Measurements from ENCODE around the gene MED13L.

Gene MED13L

GRCh38 chr12:116302166-116303058 lies 24.9 kb upstream of the MED13L start:
- TF ChIP-seq CTCF (IDR thresholded peaks at IDR 0.05): no peak

GRCh38 chr12:116301621-116302020 lies 24.1 kb upstream of the MED13L start:
- TF ChIP-seq CTCF (IDR thresholded peaks at IDR 0.05): no peak

GRCh38 chr12:116299665-116300328 lies 22.3 kb upstream of the MED13L start:
- no peak for TF ChIP-seq CTCF (IDR thresholded peaks at IDR 0.05)

GRCh38 chr12:116299064-116299463 lies 21.6 kb upstream of the MED13L start:
- no peak for TF ChIP-seq CTCF (IDR thresholded peaks at IDR 0.05)

DNA sequence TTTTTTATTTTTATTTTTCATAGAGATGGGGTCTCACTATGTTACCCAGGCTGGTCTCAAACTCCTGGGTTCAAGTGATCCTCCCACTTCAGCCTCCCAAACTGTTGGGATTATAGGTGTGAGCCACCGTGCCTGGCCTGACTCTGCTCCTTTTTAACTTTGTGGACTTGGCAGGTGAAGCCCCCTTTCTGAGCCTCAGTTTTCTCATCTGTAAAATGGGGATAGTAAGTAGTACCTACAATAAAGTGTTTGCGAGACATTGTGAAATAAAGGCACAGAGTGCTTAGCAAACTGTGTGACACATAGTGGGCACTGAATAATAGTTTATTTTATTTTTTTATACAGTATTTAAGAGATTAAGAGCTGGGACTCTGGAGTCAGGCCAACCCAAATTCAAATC lies 21.1 kb upstream of the MED13L start:
- TF ChIP-seq CTCF (IDR thresholded peaks at IDR 0.05): no peak

DNA sequence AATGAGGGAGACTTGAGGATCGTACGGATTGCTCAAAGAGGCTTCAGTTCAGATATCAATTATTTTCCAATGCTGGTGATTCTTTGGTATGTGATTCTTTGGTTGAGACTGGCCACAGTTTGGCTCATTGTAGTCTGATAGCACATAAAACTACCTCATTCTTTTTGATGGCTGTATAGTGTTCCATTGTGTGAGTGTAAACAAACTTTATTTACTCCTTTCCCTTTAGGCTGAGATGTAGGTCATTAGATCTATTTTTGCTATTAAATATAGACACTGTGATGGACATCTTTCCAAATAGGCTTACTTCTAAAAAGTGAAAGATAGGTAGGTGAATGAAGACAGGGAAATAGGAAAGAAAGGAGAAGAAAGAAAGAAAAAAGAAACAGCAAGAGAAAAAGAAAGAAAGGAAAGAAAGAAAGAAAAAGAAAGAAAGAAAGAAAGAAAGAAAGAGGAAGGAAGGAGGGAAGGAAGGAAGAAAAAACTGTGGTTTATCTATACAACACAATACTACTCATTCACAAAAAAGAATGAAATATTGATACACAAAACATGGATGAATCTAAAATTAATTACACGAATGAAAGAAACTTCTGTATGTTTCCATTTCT lies 19.8 kb upstream of the MED13L start:
- TF ChIP-seq CTCF (IDR thresholded peaks at IDR 0.05): no peak

GRCh38 chr12:116295327-116296263 lies 18.1 kb upstream of the MED13L start:
- TF ChIP-seq CTCF (IDR thresholded peaks at IDR 0.05): no peak
